Hepatocyte (in vitro differentiated cells): ENCODE measurements around the gene CNTNAP2.

Experiments used
- EZH2 ChIP-seq: fragments of 200-600 bp; sonication (generic); IDR thresholded peaks from 2 replicates; pipeline ENCODE4 v1.6.1; 2016; ENCODE audit warnings: antibody characterized with exemption, mild to moderate bottlenecking, borderline replicate concordance
- TF ChIP-seq, protein P1 (sequence below): fragments of 200-600 bp; sonication (generic); IDR thresholded peaks from 2 replicates; pipeline ENCODE4 v1.5.1; 2016; ENCODE audit warnings: antibody characterized with exemption, mild to moderate bottlenecking; ENCODE audit not compliant: poor library complexity

DNA sequence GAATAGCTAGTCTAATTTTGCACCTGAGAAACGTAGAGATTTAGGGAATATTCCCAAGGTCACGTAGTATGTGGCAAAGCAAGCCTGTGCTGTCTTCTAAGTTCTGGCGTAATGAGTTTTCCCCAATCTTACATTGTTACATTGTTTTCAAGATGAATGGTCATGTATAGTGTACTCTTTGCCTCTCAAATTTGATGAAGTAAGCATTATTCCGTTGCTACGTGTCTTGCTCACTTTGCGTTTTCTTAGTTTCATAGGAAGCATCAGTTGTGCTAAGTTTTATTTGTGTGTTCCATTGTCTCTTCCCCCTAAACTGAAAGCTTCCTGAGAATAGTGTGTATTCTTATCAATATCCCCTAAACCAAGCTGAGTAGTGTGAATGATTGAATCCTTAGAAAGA lies 1836.3 kb downstream of the CNTNAP2 start:
- TF ChIP-seq, protein P1, sequence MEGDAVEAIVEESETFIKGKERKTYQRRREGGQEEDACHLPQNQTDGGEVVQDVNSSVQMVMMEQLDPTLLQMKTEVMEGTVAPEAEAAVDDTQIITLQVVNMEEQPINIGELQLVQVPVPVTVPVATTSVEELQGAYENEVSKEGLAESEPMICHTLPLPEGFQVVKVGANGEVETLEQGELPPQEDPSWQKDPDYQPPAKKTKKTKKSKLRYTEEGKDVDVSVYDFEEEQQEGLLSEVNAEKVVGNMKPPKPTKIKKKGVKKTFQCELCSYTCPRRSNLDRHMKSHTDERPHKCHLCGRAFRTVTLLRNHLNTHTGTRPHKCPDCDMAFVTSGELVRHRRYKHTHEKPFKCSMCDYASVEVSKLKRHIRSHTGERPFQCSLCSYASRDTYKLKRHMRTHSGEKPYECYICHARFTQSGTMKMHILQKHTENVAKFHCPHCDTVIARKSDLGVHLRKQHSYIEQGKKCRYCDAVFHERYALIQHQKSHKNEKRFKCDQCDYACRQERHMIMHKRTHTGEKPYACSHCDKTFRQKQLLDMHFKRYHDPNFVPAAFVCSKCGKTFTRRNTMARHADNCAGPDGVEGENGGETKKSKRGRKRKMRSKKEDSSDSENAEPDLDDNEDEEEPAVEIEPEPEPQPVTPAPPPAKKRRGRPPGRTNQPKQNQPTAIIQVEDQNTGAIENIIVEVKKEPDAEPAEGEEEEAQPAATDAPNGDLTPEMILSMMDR: no peak
- TF ChIP-seq EZH2: no peak
